HepG2 (cell line): ENCODE data around the gene CR1L. TPM values are rescaled to one million over a fixed set of nuclear protein-coding genes. Genes with fewer than 3 reads are reported as not detected.

ENCODE experiments used
- PHF21A ChIP-seq: sonication (generic); formaldehyde crosslinking; IDR thresholded peaks from 2 replicates; pipeline ENCODE4 v1.5.0; 2020; ENCODE audit warnings: mild to moderate bottlenecking, missing genetic modification reagents
- SKI ChIP-seq: fragments of 450-650 bp; IDR thresholded peaks from one replicate; pipeline ENCODE4 v1.6.1; 2018; ENCODE audit warnings: mild to moderate bottlenecking; ENCODE audit not compliant: partially characterized antibody
- SP140L ChIP-seq: sonication (generic); formaldehyde crosslinking; IDR thresholded peaks from 2 replicates; pipeline ENCODE4 v1.4.0; 2020; ENCODE audit warnings: missing genetic modification reagents, borderline replicate concordance
- polyA plus RNA-seq, 8 experiments: library from polyadenylated mRNA; depleted of rRNA in 3 of 8; stranded (reverse) in 7 of 8; unstranded in 1 of 8; fragments of >200 nt; fragmentation: Illumina TruSeq in 4 of 8; extraction: Trizol in 4 of 8; gene quantifications; 2 replicates each; pipeline versions ENCODE4 v1.2.1 to v1.2.3, GENCODE V29; 2011 to 2016; ENCODE audit warnings: low read depth in 4 of 8, missing spikeins in 1 of 8, mixed read lengths in 1 of 8; ENCODE audit not compliant: insufficient read depth in 1 of 8
- total RNA-seq, 5 experiments: library from RNA; depleted of rRNA; stranded (reverse); fragments of >200 nt; fragmentation: Illumina TruSeq; extraction: Trizol; gene quantifications; 2 replicates each; pipeline ENCODE4 v1.2.3, GENCODE V29; 2016; ENCODE audit warnings: low read depth in 1 of 5
- TF ChIP-seq, protein P1 (sequence below): sonication (generic); formaldehyde crosslinking; IDR thresholded peaks from 2 replicates; pipeline ENCODE4 v1.4.0; 2020; ENCODE audit warnings: missing genetic modification reagents
- TF ChIP-seq, protein P2 (sequence below): sonication (generic); formaldehyde crosslinking; IDR thresholded peaks from 2 replicates; pipeline ENCODE4 v1.4.0; 2020; ENCODE audit warnings: low read depth, missing genetic modification reagents
- TF ChIP-seq, protein P3 (sequence below): sonication (generic); formaldehyde crosslinking; IDR thresholded peaks from 2 replicates; pipeline ENCODE4 v1.9.0; 2021; ENCODE audit warnings: missing genetic modification reagents, borderline replicate concordance
- TF ChIP-seq, protein P4 (sequence below): sonication (generic); formaldehyde crosslinking; IDR thresholded peaks from 2 replicates; pipeline ENCODE4 v1.4.0; 2020; ENCODE audit warnings: mild to moderate bottlenecking, missing genetic modification reagents, borderline replicate concordance

Gene CR1L
- total and polyA plus RNA-seq, 2 of the 13 experiments (the other 11 are each of a cell fraction or from before 2014, with no cell fraction given): not detected

DNA sequence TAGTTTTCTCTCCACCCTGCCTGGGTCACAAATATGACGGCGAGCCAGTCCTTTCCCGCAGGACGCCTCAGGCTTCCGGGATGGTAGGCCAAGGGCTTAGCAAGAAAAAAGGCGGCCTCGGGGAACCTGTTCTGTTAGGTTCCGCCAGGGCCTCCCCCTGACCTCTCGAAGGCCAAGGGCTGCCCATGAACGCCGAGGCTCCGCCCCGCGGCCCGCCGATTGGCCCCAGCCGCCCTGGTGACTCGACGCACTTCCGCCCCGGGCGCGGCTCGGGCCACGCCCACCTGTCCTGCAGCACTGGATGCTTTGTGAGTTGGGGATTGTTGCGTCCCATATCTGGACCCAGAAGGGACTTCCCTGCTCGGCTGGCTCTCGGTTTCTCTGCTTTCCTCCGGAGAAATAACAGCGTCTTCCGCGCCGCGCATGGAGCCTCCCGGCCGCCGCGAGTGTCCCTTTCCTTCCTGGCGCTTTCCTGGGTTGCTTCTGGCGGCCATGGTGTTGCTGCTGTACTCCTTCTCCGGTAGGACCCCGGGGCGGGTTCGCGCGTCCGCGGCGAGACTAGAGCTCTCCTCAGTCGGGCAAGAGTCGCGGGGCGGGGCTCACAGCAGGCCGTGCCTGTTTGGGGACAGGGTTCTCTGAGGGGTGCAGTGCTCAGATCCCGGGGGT lies 107.0 kb downstream of the CR1L start, which contains the start of gene CD46 (continued):
- TF ChIP-seq, protein P1, sequence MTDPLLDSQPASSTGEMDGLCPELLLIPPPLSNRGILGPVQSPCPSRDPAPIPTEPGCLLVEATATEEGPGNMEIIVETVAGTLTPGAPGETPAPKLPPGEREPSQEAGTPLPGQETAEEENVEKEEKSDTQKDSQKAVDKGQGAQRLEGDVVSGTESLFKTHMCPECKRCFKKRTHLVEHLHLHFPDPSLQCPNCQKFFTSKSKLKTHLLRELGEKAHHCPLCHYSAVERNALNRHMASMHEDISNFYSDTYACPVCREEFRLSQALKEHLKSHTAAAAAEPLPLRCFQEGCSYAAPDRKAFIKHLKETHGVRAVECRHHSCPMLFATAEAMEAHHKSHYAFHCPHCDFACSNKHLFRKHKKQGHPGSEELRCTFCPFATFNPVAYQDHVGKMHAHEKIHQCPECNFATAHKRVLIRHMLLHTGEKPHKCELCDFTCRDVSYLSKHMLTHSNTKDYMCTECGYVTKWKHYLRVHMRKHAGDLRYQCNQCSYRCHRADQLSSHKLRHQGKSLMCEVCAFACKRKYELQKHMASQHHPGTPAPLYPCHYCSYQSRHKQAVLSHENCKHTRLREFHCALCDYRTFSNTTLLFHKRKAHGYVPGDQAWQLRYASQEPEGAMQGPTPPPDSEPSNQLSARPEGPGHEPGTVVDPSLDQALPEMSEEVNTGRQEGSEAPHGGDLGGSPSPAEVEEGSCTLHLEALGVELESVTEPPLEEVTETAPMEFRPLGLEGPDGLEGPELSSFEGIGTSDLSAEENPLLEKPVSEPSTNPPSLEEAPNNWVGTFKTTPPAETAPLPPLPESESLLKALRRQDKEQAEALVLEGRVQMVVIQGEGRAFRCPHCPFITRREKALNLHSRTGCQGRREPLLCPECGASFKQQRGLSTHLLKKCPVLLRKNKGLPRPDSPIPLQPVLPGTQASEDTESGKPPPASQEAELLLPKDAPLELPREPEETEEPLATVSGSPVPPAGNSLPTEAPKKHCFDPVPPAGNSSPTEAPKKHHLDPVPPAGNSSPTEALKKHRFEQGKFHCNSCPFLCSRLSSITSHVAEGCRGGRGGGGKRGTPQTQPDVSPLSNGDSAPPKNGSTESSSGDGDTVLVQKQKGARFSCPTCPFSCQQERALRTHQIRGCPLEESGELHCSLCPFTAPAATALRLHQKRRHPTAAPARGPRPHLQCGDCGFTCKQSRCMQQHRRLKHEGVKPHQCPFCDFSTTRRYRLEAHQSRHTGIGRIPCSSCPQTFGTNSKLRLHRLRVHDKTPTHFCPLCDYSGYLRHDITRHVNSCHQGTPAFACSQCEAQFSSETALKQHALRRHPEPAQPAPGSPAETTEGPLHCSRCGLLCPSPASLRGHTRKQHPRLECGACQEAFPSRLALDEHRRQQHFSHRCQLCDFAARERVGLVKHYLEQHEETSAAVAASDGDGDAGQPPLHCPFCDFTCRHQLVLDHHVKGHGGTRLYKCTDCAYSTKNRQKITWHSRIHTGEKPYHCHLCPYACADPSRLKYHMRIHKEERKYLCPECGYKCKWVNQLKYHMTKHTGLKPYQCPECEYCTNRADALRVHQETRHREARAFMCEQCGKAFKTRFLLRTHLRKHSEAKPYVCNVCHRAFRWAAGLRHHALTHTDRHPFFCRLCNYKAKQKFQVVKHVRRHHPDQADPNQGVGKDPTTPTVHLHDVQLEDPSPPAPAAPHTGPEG (CRISPR knock-in tag): no peak
- TF ChIP-seq, protein P2, sequence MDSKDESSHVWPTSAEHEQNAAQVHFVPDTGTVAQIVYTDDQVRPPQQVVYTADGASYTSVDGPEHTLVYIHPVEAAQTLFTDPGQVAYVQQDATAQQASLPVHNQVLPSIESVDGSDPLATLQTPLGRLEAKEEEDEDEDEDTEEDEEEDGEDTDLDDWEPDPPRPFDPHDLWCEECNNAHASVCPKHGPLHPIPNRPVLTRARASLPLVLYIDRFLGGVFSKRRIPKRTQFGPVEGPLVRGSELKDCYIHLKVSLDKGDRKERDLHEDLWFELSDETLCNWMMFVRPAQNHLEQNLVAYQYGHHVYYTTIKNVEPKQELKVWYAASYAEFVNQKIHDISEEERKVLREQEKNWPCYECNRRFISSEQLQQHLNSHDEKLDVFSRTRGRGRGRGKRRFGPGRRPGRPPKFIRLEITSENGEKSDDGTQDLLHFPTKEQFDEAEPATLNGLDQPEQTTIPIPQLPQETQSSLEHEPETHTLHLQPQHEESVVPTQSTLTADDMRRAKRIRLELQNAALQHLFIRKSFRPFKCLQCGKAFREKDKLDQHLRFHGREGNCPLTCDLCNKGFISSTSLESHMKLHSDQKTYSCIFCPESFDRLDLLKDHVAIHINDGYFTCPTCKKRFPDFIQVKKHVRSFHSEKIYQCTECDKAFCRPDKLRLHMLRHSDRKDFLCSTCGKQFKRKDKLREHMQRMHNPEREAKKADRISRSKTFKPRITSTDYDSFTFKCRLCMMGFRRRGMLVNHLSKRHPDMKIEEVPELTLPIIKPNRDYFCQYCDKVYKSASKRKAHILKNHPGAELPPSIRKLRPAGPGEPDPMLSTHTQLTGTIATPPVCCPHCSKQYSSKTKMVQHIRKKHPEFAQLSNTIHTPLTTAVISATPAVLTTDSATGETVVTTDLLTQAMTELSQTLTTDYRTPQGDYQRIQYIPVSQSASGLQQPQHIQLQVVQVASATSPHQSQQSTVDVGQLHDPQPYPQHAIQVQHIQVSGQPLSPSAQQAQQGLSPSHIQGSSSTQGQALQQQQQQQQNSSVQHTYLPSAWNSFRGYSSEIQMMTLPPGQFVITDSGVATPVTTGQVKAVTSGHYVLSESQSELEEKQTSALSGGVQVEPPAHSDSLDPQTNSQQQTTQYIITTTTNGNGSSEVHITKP (CRISPR knock-in tag): no peak
- no peak; the same call in 1 of the 2 replicates for TF ChIP-seq PHF21A
- TF ChIP-seq, protein P3, sequence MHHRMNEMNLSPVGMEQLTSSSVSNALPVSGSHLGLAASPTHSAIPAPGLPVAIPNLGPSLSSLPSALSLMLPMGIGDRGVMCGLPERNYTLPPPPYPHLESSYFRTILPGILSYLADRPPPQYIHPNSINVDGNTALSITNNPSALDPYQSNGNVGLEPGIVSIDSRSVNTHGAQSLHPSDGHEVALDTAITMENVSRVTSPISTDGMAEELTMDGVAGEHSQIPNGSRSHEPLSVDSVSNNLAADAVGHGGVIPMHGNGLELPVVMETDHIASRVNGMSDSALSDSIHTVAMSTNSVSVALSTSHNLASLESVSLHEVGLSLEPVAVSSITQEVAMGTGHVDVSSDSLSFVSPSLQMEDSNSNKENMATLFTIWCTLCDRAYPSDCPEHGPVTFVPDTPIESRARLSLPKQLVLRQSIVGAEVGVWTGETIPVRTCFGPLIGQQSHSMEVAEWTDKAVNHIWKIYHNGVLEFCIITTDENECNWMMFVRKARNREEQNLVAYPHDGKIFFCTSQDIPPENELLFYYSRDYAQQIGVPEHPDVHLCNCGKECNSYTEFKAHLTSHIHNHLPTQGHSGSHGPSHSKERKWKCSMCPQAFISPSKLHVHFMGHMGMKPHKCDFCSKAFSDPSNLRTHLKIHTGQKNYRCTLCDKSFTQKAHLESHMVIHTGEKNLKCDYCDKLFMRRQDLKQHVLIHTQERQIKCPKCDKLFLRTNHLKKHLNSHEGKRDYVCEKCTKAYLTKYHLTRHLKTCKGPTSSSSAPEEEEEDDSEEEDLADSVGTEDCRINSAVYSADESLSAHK (CRISPR knock-in tag): no peak
- peak; percentile 29 for TF ChIP-seq SKI
- TF ChIP-seq, protein P4, sequence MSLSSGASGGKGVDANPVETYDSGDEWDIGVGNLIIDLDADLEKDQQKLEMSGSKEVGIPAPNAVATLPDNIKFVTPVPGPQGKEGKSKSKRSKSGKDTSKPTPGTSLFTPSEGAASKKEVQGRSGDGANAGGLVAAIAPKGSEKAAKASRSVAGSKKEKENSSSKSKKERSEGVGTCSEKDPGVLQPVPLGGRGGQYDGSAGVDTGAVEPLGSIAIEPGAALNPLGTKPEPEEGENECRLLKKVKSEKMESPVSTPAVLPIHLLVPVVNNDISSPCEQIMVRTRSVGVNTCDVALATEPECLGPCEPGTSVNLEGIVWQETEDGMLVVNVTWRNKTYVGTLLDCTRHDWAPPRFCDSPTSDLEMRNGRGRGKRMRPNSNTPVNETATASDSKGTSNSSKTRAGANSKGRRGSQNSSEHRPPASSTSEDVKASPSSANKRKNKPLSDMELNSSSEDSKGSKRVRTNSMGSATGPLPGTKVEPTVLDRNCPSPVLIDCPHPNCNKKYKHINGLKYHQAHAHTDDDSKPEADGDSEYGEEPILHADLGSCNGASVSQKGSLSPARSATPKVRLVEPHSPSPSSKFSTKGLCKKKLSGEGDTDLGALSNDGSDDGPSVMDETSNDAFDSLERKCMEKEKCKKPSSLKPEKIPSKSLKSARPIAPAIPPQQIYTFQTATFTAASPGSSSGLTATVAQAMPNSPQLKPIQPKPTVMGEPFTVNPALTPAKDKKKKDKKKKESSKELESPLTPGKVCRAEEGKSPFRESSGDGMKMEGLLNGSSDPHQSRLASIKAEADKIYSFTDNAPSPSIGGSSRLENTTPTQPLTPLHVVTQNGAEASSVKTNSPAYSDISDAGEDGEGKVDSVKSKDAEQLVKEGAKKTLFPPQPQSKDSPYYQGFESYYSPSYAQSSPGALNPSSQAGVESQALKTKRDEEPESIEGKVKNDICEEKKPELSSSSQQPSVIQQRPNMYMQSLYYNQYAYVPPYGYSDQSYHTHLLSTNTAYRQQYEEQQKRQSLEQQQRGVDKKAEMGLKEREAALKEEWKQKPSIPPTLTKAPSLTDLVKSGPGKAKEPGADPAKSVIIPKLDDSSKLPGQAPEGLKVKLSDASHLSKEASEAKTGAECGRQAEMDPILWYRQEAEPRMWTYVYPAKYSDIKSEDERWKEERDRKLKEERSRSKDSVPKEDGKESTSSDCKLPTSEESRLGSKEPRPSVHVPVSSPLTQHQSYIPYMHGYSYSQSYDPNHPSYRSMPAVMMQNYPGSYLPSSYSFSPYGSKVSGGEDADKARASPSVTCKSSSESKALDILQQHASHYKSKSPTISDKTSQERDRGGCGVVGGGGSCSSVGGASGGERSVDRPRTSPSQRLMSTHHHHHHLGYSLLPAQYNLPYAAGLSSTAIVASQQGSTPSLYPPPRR (CRISPR knock-in tag): no peak
- no peak for TF ChIP-seq SP140L
